Suprapubic skin (tissue), 4 donors: ENCODE measurements around the gene EMILIN3. TPM values are rescaled to one million over a fixed set of nuclear protein-coding genes. Genes with fewer than 3 reads are reported as not detected.

Experiments used
- DNase-seq, 2 donors: peaks; one replicate each; pipeline ENCODE4 v3.0.0-alpha.2; 2019; ENCODE audit warnings: low spot score in 2 of 2
- H3K27ac ChIP-seq: fragments of 200-600 bp; sonication (generic); one replicate; pipeline ENCODE4 v1.5.1; 2019
- H3K27me3 ChIP-seq: fragments of 200-600 bp; sonication (generic); one replicate; pipeline ENCODE4 v1.5.1; 2019
- H3K36me3 ChIP-seq: fragments of 200-600 bp; sonication (generic); one replicate; pipeline ENCODE4 v1.5.1; 2019
- H3K4me1 ChIP-seq: fragments of 200-600 bp; sonication (generic); one replicate; pipeline ENCODE4 v1.5.1; 2019
- H3K4me3 ChIP-seq: fragments of 200-600 bp; sonication (generic); one replicate; pipeline ENCODE4 v1.5.1; 2019; ENCODE audit warnings: mild to moderate bottlenecking
- H3K9me3 ChIP-seq: fragments of 200-600 bp; sonication (generic); one replicate; pipeline ENCODE4 v1.5.1; 2019
- CTCF ChIP-seq, 2 donors: fragments of 200-600 bp in 1 of 2; fragments of 450-650 bp in 1 of 2; sonication (generic) in 1 of 2; IDR thresholded peaks; one replicate each; pipeline ENCODE4 v1.5.1; 2016 to 2019; ENCODE audit warnings: antibody characterized with exemption in 2 of 2, mild to moderate bottlenecking in 1 of 2, moderate library complexity in 1 of 2
- EP300 ChIP-seq: sonication (generic); formaldehyde crosslinking; IDR thresholded peaks from one replicate; pipeline ENCODE4 v1.6.1; 2017; ENCODE audit warnings: antibody characterized with exemption
- POLR2A ChIP-seq, 2 donors: fragments of 450-650 bp; IDR thresholded peaks; one replicate each; pipeline ENCODE4 v1.6.1; 2017; ENCODE audit warnings: antibody characterized with exemption in 2 of 2, mild to moderate bottlenecking in 2 of 2, moderate library complexity in 2 of 2
- POLR2AphosphoS5 ChIP-seq, 3 donors: sonication (generic); formaldehyde crosslinking; IDR thresholded peaks; one replicate each; pipeline ENCODE4 v1.6.1; 2017; ENCODE audit warnings: antibody characterized with exemption in 3 of 3
- WGBS: methylation state at CpG from one replicate; pipeline ENCODE4 v1.1.5; 2018; 5-methylcytosine and 5-hydroxymethylcytosine counted together
- total RNA-seq, 4 donors: library from RNA; depleted of rRNA; stranded (reverse); fragments of >200 nt; gene quantifications; one replicate each; pipeline ENCODE4 v1.1.0, GENCODE V29; 2016

The EMILIN3 gene
- total RNA-seq, 4 donors from 2014 or later: 4.4 to 7.5 (median 5.7) TPM

- no peaks in the 10 kb centered on the region for H3K27me3 ChIP-seq
- H3K9me3 ChIP-seq: no peaks in the 10 kb centered on the region
- H3K4me1 ChIP-seq: peaks cover 15% of the 10 kb centered on the region
- WGBS: 87% methylated on average over 1 of the region's 1 CpG
- H3K36me3 ChIP-seq: no peaks in the 10 kb centered on the region
- H3K4me3 ChIP-seq: no peak overlapping the region
- TF ChIP-seq EP300: no peak
- no peak for TF ChIP-seq CTCF (IDR thresholded peaks at IDR 0.05)
- TF ChIP-seq POLR2AphosphoS5 (IDR thresholded peaks at IDR 0.05): no peak
- no peak for TF ChIP-seq POLR2A (IDR thresholded peaks at IDR 0.05)
- no peak overlapping the region for H3K27ac ChIP-seq
- DNase-seq: peak in 1 of 2 donors; percentile 29
These were observed 35.7 kb downstream of the EMILIN3 start for GRCh38 chr20:41330941-41331340.

GRCh38 chr20:41330343-41330720 is 36.3 kb downstream of the EMILIN3 start:
- H3K27me3 ChIP-seq: no peaks in the 10 kb centered on the region
- DNase-seq: peak in 1 of 2 donors; percentile 45
- peak overlapping the region; percentile 78 for H3K27ac ChIP-seq
- H3K9me3 ChIP-seq: no peaks in the 10 kb centered on the region
- TF ChIP-seq CTCF (IDR thresholded peaks at IDR 0.05): no peak
- no peak for TF ChIP-seq POLR2A (IDR thresholded peaks at IDR 0.05)
- TF ChIP-seq POLR2AphosphoS5 (IDR thresholded peaks at IDR 0.05): no peak
- no peak for TF ChIP-seq EP300
- H3K4me1 ChIP-seq: peaks cover 15% of the 10 kb centered on the region
- no peak overlapping the region for H3K4me3 ChIP-seq
- WGBS: 88% methylated on average over 5 of the region's 5 CpGs
- no peaks in the 10 kb centered on the region for H3K36me3 ChIP-seq

GRCh38 chr20:41329435-41330342 is 36.9 kb downstream of the EMILIN3 start:
- Histone ChIP-seq H3K4me3 (no peak overlapping the region), H3K4me1 (peaks cover 15% of the 10 kb centered on the region), H3K9me3 (no peaks in the 10 kb centered on the region), H3K36me3 (no peaks in the 10 kb centered on the region), H3K27ac (peak overlapping the region; percentile 78), H3K27me3 (no peaks in the 10 kb centered on the region)
- DNase-seq: peak in 1 of 2 donors; percentile 85
- WGBS: 40% methylated on average over 14 of the region's 14 CpGs
- no peak for TF ChIP-seq CTCF (IDR thresholded peaks at IDR 0.05)
- peak in 2 of 3 donors; percentile 45 to 73 for TF ChIP-seq POLR2AphosphoS5 (IDR thresholded peaks at IDR 0.05)
- TF ChIP-seq EP300: no peak
- peak in 1 of 2 donors; percentile 17 for TF ChIP-seq POLR2A (IDR thresholded peaks at IDR 0.05)

- H3K4me1 ChIP-seq: peaks cover 15% of the 10 kb centered on the region
- WGBS: 83% methylated on average over 5 of the region's 5 CpGs
- no peak overlapping the region for H3K27ac ChIP-seq
- H3K4me3 ChIP-seq: no peak overlapping the region
- TF ChIP-seq POLR2AphosphoS5 (IDR thresholded peaks at IDR 0.05) (no peak), CTCF (IDR thresholded peaks at IDR 0.05) (no peak), POLR2A (IDR thresholded peaks at IDR 0.05) (no peak), EP300 (no peak)
- no peaks in the 10 kb centered on the region for H3K27me3 ChIP-seq
- H3K9me3 ChIP-seq: no peaks in the 10 kb centered on the region
- no peak for DNase-seq
- H3K36me3 ChIP-seq: no peaks in the 10 kb centered on the region
These were observed 39.4 kb downstream of the EMILIN3 start for GRCh38 chr20:41327178-41327577.

GRCh38 chr20:41320976-41321375 is 45.6 kb downstream of the EMILIN3 start:
- WGBS: 78% methylated on average over 1 of the region's 1 CpG
- Histone ChIP-seq H3K27ac (no peak overlapping the region), H3K9me3 (no peaks in the 10 kb centered on the region), H3K27me3 (no peaks in the 10 kb centered on the region), H3K4me3 (no peak overlapping the region), H3K36me3 (no peaks in the 10 kb centered on the region), H3K4me1 (peaks cover 15% of the 10 kb centered on the region)
- TF ChIP-seq CTCF (IDR thresholded peaks at IDR 0.05) (no peak), EP300 (no peak), POLR2AphosphoS5 (IDR thresholded peaks at IDR 0.05) (no peak), POLR2A (IDR thresholded peaks at IDR 0.05) (no peak)
- no peak for DNase-seq
